Subcutaneous abdominal adipose tissue (tissue), 5 donors: ENCODE data around the gene AK5.

ENCODE experiments used
- H3K27ac ChIP-seq: one replicate; pipeline ENCODE4 v1.7.0; 2013; ENCODE audit warnings: low read depth, mild to moderate bottlenecking, inconsistent platforms, low read length, moderate library complexity
- H3K27me3 ChIP-seq, 5 donors: one replicate each; pipeline ENCODE4 v1.7.0; 2013; ENCODE audit warnings: low read length in 5 of 5, inconsistent platforms in 1 of 5; ENCODE audit not compliant: control insufficient read depth in 5 of 5, insufficient read depth in 4 of 5
- H3K36me3 ChIP-seq, 5 donors: one replicate each; pipeline ENCODE4 v1.7.0; 2013; ENCODE audit warnings: low read length in 5 of 5; ENCODE audit not compliant: control insufficient read depth in 5 of 5, insufficient read depth in 5 of 5
- H3K4me1 ChIP-seq, 5 donors: one replicate each; pipeline ENCODE4 v1.7.0; 2013; ENCODE audit warnings: low read length in 5 of 5, mild to moderate bottlenecking in 3 of 5, moderate library complexity in 1 of 5; ENCODE audit not compliant: control insufficient read depth in 5 of 5, insufficient read depth in 5 of 5
- H3K4me3 ChIP-seq, 5 donors: one replicate each; pipeline ENCODE4 v1.7.0; 2013; ENCODE audit warnings: low read length in 5 of 5, low read depth in 1 of 5
- H3K9ac ChIP-seq, 5 donors: one replicate each; pipeline ENCODE4 v1.7.0; 2013; ENCODE audit warnings: low read length in 5 of 5, mild to moderate bottlenecking in 4 of 5, moderate library complexity in 3 of 5
- H3K9me3 ChIP-seq, 5 donors: one replicate each; pipeline ENCODE4 v1.7.0; 2013; ENCODE audit warnings: low read length in 5 of 5; ENCODE audit not compliant: control insufficient read depth in 5 of 5
- donor health status: healthy.
- donor health status: healthy.
- donor health status: healthy.
- donor health status: healthy.
- donor health status: healthy.

The AK5 gene

GRCh38 chr1:77473690-77474089 lies 191.9 kb downstream of the AK5 start:
- Histone ChIP-seq H3K9me3 (peaks cover 0 to 5% (median 2%) of the 10 kb centered on the region in 5 donors), H3K27me3 (no peaks in the 10 kb centered on the region), H3K36me3 (no peaks in the 10 kb centered on the region), H3K4me1 (no peaks in the 10 kb centered on the region), H3K4me3 (no peak overlapping the region), H3K9ac (no peak overlapping the region), H3K27ac (no peak overlapping the region)

GRCh38 chr1:77475641-77476040 lies 193.8 kb downstream of the AK5 start:
- Histone ChIP-seq H3K36me3 (no peaks in the 10 kb centered on the region), H3K9me3 (peaks cover 0 to 5% (median 2%) of the 10 kb centered on the region in 5 donors), H3K27ac (no peak overlapping the region), H3K9ac (no peak overlapping the region), H3K27me3 (no peaks in the 10 kb centered on the region), H3K4me1 (no peaks in the 10 kb centered on the region), H3K4me3 (no peak overlapping the region)

DNA sequence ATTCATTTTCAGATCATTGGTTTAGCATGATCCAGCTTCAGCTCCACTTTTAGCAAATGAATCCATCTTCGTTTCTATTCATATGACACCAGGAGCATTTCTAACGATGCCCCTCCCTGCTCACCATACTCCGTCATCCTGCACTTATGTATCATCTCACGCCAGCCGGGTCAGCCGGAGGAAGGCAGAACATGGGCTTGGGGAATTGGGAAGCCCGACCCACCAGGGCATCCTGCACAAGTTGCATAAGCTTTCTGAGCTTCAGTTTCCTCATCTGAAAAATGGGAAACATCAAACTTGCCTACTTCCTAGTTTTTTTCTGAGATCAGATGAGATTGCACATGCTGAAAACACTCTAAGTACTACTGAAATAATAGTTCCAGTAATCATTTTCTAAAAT lies 194.7 kb downstream of the AK5 start:
- Histone ChIP-seq H3K4me3 (no peak overlapping the region), H3K27ac (no peak overlapping the region), H3K9me3 (peaks cover 0 to 5% (median 2%) of the 10 kb centered on the region in 5 donors), H3K9ac (no peak overlapping the region), H3K36me3 (no peaks in the 10 kb centered on the region), H3K4me1 (no peaks in the 10 kb centered on the region), H3K27me3 (no peaks in the 10 kb centered on the region)

GRCh38 chr1:77484334-77484733 lies 202.5 kb downstream of the AK5 start:
- Histone ChIP-seq H3K27me3 (no peaks in the 10 kb centered on the region), H3K4me3 (no peak overlapping the region), H3K4me1 (no peaks in the 10 kb centered on the region), H3K36me3 (no peaks in the 10 kb centered on the region), H3K9ac (no peak overlapping the region), H3K9me3 (no peaks in the 10 kb centered on the region), H3K27ac (no peak overlapping the region)

DNA sequence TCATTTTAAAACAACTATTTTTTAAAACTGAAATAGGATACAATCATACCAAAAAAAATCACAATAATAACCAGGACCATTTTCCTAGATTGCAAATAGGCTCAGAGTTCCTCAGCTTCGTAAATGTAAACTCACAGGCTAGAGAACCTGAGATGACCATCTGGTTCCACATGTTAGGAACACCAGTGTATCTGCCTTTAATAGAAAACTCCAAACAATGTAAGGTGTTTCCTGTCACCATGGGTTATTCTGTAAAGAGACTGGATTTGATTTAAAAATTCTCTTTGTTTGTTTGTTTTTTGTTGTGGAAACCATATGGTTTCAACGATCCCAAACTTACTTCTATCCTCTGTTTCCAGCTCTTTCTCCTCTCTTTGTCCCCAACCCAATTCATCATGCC lies 203.1 kb downstream of the AK5 start:
- H3K4me1 ChIP-seq, result no peaks in the 10 kb centered on the region
- H3K4me3 ChIP-seq, result no peak overlapping the region
- H3K27me3 ChIP-seq, result no peaks in the 10 kb centered on the region
- H3K9ac ChIP-seq, result no peak overlapping the region
- H3K36me3 ChIP-seq, result no peaks in the 10 kb centered on the region
- no peaks in the 10 kb centered on the region for H3K9me3 ChIP-seq
- H3K27ac ChIP-seq, result no peak overlapping the region

GRCh38 chr1:77487631-77488030 lies 205.8 kb downstream of the AK5 start:
- Histone ChIP-seq H3K27me3 (no peaks in the 10 kb centered on the region), H3K27ac (no peak overlapping the region), H3K9me3 (no peaks in the 10 kb centered on the region), H3K4me3 (no peak overlapping the region), H3K4me1 (no peaks in the 10 kb centered on the region), H3K9ac (no peak overlapping the region), H3K36me3 (no peaks in the 10 kb centered on the region)

GRCh38 chr1:77489910-77490309 lies 208.1 kb downstream of the AK5 start:
- Histone ChIP-seq H3K4me3 (no peak overlapping the region), H3K27me3 (no peaks in the 10 kb centered on the region), H3K36me3 (no peaks in the 10 kb centered on the region), H3K27ac (no peak overlapping the region), H3K4me1 (no peaks in the 10 kb centered on the region), H3K9ac (no peak overlapping the region), H3K9me3 (no peaks in the 10 kb centered on the region)

DNA sequence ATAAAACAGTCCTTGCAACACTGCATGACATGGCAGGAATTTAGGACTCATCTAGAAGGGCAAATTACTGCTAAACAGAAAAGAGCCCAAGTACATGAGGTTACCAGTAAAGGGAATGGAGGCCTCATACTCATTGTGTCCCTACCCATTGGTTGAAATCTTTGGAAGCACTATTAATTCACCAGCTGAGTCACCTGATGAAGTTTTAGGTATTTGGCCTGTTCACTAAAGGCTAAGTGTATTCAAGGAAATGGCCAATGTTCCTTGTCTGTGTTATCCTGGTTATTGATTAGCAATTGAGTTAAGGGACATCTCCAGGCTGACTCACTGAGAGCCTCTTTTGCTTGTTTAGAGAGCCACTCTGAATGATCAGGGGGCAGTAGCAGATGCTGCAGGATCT lies 212.2 kb downstream of the AK5 start:
- Histone ChIP-seq H3K36me3 (no peaks in the 10 kb centered on the region), H3K27ac (no peak overlapping the region), H3K9me3 (no peaks in the 10 kb centered on the region), H3K4me3 (no peak overlapping the region), H3K9ac (no peak overlapping the region), H3K27me3 (no peaks in the 10 kb centered on the region), H3K4me1 (no peaks in the 10 kb centered on the region)

DNA sequence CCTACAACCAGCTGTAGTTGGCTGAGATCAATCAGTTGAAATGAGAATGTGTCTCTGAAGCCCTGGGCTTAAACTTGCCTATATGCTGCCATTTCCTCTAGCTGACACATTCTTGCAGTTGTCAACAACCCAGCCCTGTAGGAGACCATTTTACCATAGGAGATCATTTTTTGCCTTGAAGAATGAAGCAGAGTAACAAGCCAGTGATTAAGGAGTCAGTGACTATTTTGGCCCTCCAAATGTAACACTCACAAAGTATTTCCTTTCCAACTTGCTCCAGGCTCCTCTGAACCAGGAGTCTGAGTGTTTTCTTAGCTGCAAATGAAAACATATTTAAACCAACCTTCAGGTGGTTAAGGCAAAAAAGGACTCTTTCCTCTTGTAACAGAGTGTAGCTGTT lies 217.1 kb downstream of the AK5 start:
- H3K9me3 ChIP-seq, result no peaks in the 10 kb centered on the region
- H3K27ac ChIP-seq, result no peak overlapping the region
- H3K9ac ChIP-seq, result no peak overlapping the region
- no peaks in the 10 kb centered on the region for H3K4me1 ChIP-seq
- no peaks in the 10 kb centered on the region for H3K27me3 ChIP-seq
- H3K36me3 ChIP-seq, result no peaks in the 10 kb centered on the region
- no peak overlapping the region for H3K4me3 ChIP-seq

DNA sequence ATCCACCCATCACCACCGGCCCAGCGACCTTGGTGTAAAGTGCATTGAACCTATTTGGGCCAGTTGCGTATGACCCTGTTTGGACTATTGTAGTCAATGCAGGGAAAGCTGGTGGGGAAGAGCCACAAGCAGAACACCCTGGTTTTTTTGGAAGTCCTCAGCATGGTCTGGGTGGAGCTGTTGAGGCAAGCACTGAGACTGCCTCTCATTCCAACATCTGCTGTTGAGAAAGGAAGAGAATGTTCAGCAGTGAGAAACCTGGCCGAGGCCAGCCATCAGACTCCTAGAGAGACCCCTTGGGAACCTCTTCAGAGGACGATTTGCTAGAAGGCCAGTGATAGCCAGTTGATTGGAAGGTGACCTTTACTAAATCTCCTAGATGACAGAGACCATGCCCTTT lies 217.6 kb downstream of the AK5 start:
- no peaks in the 10 kb centered on the region for H3K36me3 ChIP-seq
- no peaks in the 10 kb centered on the region for H3K27me3 ChIP-seq

DNA sequence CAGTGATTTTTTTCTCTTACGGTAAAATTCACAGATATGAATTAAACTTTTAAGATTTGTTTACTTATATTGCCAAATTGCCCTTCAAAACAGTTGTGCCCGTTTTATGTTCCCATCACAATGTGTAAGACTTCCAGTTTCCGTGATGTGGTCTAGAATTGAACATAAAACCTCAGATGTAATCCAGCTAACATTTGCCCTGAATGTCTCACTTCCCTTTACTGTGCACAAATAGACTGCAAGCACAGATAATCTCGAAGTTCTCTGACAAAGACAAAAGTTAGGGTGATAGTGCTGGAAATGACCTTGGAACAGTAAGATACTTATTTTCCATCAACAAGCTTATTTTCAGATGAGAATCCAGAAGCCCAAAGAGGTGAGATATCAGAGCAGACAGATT lies 223.2 kb downstream of the AK5 start:
- Histone ChIP-seq H3K27ac (no peak overlapping the region), H3K9ac (no peak overlapping the region), H3K4me1 (peaks cover 0 to 2% (median 0%) of the 10 kb centered on the region in 5 donors), H3K9me3 (no peaks in the 10 kb centered on the region), H3K36me3 (no peaks in the 10 kb centered on the region), H3K4me3 (no peak overlapping the region), H3K27me3 (no peaks in the 10 kb centered on the region)

More for the DNA sequence above, 217.6 kb downstream of the AK5 start:
- no peak overlapping the region for H3K27ac ChIP-seq
- no peak overlapping the region for H3K9ac ChIP-seq
- H3K4me1 ChIP-seq, result no peaks in the 10 kb centered on the region
- H3K4me3 ChIP-seq, result no peak overlapping the region
- no peaks in the 10 kb centered on the region for H3K9me3 ChIP-seq
